G401 (cell line): ENCODE measurements around the gene DTX4. TPM values are rescaled to one million over a fixed set of nuclear protein-coding genes. Genes with fewer than 3 reads are reported as not detected.
A peak's percentile ranks its signal among the peaks of the same experiment; 100 is the strongest.

ENCODE experiments used
- DNase-seq: peaks from one replicate; pipeline ENCODE4 v3.0.0-alpha.2; 2015; ENCODE audit warnings: low spot score
- in situ Hi-C: cut with HindIII; loops from 2 replicates; pipeline ENCODE4 v1.10.0; 2016; ENCODE audit warnings: low sequenced_read_pairs, mixed read lengths
- total RNA-seq: library from RNA; depleted of rRNA; stranded (reverse); fragments of >200 nt; shearing (Covaris generic); gene quantifications from 2 replicates; pipeline ENCODE4 v1.2.3, GENCODE V29; 2014

DTX4 gene
- total RNA-seq, 1 experiment from 2014 or later, result 3.7 TPM

DNA sequence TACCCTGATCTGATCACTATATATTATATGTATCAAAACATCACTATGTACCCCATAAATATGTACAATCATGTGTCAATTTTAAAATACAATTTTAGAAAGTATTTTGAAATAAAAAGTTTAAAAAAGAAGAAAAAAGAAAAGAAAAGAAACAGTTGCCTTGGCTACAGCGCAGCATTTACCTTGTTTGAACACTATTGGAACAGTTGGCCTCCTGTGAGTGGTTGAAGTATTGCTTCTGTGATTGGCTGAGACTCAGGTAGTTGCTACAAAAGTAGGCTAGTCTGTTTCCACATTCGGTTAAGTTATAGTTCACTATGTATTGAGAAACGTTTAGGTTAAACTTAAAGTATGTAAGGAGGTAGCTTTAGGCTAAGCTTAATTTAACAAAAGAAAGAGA, 7.9 kb upstream of the DTX4 start:
- no peak for DNase-seq
- in situ Hi-C loops, result no loop called here

DNA sequence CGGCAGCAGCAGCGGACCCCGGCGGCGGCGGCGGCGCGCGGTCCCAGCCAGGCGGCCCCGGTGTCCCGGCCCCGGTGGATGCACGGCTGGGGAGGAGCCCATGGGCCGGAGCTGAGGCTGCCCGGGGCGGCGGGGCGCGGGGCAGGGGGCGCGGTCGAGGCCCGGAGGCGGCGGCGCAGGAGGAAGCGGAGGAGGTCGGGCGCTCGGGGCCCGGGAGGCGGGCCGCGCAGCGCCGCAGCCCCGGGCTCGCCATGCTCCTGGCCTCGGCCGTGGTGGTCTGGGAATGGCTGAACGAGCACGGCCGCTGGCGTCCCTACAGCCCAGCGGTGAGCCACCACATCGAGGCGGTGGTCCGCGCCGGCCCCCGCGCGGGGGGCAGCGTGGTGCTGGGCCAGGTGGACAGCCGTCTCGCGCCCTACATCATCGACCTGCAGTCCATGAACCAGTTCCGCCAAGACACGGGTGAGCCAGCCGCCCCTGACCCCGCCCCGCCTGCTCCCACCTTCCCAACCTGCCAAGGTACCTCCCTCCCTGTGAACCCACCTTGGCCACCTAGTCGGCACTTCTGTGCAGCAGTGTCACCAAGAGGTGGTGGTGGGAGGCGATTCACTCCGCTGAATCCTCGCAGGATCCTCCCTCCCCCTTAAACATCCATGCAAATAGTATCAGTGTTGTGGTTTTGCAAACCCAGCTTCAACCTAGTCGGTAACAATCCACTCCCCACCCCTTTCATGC, 580 bp downstream of the DTX4 start:
- peak; percentile 40 for DNase-seq
- in situ Hi-C loops, result no loop called here

DNA sequence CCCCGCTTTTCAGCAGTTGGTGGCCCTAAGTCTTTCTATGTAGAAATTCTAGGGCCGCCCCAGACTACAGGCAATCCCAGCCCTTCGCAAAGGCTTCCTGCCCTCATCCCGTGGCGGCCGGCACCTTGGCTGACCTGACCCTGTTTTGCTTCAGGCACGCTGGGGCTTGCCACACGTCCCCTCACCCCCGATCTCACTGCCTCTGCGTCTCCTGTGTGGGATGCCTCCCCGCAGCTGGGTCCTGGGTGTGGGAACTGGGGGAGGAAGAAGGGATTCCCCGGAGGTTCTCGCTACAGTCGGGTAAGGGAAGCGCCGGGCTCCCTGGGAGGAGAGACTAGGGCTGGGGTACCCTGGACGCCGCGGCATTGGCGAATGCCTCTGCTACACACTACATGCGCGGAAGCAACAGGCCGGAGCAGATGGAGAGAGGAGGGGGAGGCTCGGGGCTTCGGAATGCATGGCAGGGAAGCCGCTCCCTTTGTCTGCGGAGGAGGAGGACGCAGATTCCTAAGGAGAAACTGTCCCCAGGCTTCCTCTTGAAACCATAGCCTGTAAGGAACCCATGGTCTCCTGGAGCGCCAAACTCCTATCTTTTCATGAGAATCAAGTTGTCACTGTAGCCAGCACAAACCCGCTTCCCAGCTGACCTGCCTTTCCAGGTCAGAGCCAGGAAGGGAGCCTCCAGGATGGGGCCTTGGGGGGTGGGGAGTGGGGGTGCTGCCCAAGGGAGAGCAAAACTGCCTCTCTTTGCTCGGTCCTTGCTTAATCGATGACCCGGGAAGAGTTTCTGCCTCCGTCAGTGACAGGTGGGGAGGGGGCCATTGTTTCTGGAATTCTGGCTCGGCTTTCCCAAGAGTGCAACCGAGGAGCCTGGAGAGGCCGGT, 1.4 kb downstream of the DTX4 start:
- in situ Hi-C loops, result no loop called here
- DNase-seq, result peak; percentile 45

DNA sequence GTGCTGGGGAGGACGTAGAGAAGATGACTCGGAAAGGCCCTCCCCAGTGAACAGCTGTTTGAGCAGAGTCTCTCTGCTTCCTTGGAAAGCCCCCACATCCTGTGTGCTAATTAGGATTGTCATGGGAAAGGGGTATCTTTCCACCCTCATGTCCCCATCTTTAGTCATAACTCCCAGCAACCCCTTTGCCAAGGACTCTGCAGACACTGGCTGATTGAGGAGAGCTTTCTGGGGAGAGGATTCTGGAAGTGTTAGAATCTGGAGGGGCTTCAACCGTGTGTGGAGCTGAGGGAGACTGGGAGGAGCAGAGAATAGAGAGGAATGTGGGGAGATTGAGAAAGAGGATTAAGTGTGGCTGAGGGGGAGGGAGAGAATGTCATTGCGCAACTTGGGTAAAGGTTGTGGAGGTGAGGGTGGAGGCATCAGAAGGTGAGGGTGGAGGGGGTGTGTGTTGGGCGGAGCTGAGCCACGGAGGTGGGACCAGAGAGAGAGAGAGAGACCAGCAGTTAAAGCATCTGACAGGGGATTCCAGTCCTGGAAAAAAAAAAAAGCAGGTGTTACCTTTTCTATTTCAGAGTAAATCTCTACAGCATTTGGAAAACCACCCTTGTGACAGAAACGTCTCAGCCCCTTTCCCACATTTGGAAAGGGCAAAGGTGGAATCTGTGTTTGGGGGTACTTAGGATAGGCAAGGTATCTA, 2.2 kb downstream of the DTX4 start:
- DNase-seq, result peak; percentile 30
- in situ Hi-C loops, result no loop called here

DNA sequence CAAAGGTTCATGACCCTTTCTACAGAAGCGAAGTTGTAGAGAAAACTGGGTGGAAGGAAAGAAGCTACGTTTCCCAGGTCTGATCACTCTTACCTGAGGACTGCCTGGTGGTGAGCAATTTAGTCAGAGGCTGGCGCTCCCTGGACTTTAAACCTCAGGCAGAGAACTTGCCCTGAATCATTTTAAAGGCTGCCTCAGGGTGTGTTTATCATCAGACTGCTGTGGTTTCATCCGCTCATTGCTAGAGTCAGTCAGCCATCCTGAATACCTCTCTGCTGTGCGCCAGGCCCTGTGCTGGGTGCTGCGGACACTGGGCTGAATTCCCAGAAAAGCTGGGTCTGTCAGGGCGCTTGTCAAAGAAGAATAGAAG, 2.7 kb downstream of the DTX4 start:
- DNase-seq, result peak; percentile 10
- in situ Hi-C loops, result no loop called here

DNA sequence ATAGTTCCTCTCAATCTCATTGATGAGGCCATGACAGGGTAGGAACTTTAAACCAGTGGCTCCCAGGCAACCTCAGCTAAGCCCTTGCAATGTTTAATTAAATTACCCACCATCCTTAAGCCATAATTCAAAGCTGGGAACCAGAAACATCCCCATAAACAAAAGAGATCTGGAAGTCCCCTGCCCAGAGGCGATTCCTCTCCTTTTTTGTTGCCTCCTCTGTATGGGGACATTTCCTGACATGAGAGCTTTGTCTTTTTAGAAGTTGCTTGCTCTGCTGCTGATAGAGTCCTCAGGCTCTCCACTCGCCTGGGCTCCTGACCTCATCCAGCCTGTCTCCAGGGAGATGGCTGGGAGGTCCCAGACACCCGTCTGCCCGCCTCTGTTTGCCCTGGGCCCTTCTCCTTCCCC, 3.2 kb downstream of the DTX4 start:
- no peak for DNase-seq
- in situ Hi-C loops, result no loop called here

DNA sequence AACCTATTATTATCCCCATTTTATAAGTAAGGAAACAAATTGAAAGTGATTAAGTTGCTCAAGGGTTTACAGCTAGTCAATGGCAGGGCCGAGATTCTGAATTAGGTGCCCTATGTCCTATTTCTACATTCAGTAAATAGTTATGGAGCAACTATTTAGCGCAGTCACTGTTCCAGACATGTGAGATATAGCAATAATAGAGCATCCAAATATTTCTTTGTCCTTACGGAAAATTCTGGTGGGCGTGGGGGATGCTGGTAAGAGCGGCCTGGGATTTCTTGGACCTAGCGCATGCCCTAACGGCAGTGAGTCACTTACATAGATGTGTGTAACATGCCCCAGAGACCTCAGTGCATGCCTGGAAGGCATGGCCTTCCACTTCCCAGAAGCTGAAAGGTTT, 4.4 kb downstream of the DTX4 start:
- in situ Hi-C loops, result no loop called here
- DNase-seq, result no peak

DNA sequence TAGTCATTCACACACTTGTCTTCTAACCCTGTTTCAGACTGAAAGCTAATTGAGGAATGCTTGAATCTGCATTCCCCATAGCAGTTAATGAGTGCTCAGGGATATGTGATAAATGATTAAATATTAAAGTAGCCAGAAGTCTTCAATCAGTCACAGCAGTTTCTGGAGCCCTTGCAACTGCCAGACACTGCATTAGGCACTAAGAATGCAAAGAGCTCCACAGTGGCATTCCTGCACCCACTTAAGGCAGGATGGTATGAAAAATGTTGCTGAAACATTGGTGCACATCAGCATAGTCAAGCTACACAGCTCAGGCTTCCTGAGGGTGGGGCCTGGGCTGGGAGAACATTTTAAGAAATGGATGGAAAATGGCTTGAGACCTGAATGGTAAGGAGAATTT, 6.5 kb downstream of the DTX4 start:
- in situ Hi-C loops, result no loop called here
- DNase-seq, result no peak

DNA sequence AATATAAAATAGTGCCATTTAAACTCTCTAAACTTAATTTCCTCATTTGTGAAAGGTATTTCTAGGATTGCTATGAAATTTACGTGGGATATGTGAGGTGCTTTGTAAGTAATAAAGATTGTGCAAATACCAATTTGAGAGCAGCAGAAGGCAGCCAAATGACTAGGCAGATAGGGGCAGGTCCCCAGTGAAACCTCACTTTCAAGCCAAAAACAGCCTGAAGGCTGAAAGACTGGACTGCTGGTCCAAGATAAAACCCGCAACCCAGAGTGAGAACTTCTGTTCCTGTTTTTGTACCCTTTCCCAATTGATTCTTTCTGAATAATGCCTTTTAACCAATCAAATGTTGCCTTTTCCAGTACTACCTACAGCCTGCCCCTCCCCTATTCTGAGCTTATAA, 7.2 kb downstream of the DTX4 start:
- DNase-seq, result no peak
- in situ Hi-C loops, result no loop called here

DNA sequence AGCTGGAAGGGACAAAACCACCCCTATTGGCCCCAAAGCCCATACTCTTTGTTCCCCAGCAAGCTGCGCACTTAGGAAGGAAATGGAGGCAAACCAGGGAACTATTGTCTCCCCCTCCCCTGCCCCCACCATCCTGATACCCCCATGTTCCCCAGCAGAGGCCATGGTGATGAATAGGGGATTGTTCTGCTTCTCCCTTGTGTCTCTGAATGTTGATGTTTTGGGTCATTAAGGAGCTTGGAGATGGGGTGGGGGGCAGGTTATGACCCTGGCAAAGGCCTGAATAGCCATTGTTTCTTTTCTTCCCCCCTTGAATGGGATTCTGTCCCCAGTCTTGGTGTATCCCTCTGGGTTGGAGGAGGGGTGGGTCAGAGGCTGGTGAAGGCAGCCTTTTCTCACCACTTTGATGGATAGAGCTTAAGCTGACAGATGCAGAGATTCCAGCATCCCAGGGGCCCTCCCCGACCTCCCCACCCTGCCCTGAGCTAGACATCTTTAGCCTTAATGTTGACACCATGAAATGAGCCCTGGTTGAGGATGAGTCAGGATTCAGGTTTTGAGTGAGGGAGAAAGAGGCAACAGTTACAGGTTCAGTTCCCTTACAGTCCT, 8.3 kb downstream of the DTX4 start:
- DNase-seq, result no peak
- in situ Hi-C loops, result no loop called here

DNA sequence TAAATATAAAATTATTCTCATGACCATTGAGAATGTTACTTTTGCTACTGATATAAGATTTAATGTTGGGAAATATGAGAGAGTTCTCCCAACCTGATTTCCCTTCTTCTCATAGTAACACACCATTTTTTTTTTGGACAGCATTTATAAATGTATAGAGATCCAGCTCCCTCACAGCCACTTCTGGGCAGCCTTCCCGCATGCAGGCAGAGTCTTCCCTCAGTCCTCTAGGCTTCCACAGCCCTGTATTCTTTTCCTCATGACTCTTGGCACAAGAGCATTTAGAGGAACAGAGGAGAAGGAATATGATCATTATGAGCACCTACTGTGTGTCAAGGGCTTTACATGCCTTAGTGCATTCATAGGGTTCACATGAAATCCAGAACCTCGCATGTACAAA, 9.0 kb downstream of the DTX4 start:
- DNase-seq, result no peak
- in situ Hi-C loops, result no loop called here

DNA sequence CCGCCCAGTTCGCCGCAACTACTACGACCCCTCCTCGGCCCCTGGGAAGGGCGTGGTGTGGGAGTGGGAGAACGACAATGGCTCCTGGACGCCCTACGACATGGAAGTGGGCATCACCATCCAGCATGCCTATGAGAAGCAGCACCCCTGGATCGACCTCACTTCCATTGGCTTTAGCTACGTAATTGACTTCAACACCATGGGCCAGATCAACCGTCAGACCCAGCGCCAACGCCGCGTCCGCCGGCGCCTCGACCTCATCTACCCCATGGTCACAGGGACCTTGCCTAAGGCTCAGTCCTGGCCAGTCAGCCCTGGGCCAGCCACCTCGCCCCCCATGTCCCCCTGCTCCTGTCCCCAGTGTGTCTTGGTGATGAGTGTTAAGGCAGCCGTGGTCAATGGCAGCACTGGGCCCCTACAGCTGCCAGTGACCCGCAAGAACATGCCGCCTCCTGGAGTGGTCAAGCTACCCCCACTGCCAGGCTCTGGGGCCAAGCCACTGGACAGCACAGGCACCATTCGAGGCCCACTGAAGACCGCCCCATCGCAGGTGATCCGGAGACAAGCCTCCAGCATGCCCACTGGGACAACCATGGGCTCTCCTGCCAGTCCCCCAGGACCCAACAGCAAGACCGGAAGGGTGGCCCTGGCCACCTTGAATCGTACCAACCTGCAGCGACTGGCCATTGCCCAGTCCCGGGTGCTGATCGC, 10.0 kb downstream of the DTX4 start:
- in situ Hi-C loops, result no loop called here
- DNase-seq, result no peak

DNA sequence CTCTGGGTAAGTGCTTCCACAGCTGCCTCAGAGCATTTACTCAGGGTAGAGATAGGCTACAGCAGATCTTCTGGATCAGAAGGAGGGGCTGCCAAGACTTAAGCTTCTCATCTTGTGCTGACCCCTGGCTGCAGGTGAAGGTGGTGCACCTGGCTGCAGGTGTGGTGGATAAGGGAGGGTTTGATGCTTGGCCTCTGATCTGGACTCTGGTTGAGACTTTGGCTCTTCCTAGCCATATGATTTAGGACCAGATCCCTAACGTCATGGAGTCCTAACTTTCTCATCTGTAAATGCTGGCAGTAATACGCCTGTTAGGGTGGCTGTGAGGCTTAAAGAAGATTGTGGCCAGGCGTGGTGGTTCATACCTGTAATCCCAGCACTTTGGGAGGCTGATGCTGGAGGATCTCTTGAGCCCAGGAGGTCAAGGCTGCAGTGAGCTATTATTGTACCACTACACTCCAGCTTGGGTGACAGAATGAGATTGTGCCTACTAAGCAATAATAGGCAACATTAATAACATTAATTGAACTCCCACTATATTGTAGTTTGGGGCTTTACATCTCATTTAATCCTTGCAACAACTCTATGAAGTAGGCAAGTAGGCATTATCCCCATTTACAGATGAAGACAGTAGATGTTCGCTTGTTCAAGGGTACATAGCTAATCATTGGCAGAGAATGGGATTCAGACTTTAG, 10.7 kb downstream of the DTX4 start:
- in situ Hi-C loops, result no loop called here
- no peak for DNase-seq

DNA sequence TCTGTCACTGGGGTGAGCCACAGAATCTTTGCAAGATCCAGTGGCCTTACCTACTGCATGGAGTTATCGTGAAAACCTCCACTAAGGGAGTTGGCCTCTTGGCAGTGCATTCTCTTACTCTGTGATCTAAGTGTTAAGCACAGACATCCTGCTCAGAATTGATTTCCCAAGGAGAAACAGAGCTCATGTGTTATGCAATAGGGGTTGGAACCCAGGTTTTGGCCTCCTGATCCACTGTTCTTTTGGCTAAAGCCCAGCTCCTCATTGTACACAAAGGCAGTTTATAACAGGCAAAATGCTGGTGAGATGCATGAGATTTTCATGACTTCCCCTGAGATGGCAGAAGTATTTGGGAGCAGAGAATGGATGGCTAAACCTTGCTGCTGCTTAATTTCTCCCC, 11.8 kb downstream of the DTX4 start:
- in situ Hi-C loops, result no loop called here
- DNase-seq, result no peak

DNA sequence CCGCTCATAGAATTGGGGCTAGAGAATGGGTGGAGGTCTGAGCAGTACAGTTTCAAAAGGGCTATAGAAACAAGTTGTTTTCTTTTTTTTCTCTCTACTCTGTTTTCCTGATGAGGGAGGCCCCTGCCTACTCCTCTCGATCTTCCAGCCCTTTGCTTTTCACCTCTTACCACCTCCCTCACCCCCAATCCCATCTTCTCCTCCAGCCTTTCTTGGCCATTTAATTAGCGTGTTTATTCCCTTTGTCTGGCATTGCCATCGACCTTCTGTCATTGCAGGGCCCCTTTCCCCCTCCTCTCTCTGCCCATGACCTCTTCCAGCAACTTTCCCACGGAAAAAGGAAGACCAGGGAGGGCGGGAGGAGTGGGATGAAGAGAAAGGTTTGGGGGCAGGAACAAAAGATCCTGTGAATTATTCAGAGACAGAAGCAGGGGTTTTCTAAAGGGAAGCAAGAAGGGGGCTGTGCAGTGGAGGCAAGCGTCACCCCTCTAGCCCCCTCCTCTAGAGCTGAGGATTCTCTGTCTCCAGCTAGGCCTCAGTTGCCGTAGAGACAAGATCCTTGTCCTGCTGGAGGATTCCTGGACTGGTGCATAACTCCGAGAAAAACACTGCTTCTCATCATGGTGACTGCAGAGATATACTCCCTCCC, 12.9 kb downstream of the DTX4 start:
- in situ Hi-C loops, result no loop called here

DNA sequence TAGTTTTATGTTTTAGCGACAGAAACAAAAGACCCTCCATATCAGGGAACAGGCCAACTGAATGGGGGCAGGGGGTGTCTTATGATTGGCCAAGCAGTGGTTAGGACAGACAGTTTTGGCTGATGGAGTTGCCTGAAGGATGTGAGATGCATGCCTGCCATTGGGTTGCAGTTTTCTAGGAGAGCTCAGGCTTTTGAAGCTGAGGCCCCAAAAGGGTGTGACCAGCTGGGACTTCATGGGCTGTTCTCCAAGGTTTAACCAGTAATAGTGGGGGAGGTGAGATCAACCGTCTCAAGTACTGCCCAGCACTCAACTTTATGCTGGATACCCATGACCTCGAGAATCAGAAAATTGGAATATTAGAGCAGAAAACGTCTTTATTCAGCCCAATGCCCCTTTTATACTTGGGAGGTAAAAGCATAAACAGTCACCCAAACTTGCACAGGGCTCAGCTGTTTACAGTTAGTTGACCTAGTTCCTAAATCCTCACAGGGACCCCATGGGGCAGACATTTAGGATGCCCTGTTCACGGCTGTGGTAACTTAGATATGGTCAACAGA, 13.5 kb downstream of the DTX4 start:
- in situ Hi-C loops, result no loop called here

More for the DNA sequence above, 12.9 kb downstream of the DTX4 start:
- no peak for DNase-seq

DNA sequence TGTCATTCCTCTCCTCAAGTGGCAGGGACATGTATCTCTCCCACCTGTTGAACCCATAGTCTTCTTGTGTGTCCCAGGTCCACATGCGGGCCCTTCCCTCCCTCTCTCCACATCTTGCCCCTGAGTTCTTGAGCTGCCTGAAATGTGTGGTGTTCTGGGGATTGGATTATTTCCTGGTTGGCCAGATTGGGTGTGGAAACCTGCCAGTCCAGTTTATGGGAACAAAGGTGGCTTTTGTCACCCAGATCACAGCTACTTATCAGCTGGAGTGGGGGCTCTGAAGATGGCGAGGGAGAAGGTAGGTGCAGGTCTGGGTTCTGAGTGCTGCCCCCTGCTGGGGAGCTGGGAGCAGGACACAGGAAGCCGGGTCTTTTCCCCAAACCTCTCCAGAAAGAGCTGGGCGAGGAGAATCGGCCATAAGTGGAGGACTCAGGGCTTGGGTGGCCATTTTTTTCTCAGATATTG, 14.2 kb downstream of the DTX4 start:
- in situ Hi-C loops, result no loop called here
- no peak for DNase-seq

More for the DNA sequence above, 13.5 kb downstream of the DTX4 start:
- no peak for DNase-seq

DNA sequence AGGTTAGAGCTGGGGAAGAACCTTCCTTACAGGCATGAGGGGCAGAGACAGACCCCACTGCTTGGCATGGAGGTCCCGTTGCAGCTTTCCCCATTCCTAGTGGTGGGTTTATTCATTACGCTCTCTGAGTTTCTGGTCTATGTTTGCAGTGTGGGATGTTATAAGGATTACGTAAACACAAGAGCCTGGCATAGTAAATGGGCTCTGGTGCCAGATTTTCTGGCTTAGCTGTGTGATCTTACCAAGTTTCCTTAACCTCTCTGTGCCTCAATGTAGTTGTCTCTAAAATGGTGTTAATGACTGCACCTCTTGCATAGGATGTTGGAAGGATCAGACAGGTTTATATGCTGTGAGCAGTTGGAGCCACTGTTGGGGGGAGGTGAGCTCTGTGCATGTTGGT, 15.1 kb downstream of the DTX4 start:
- DNase-seq, result no peak
- in situ Hi-C loops, result no loop called here
